NCI-H187 treated with DMSO at 0.1 percent for 48 hours (cell line): ENCODE measurements around the gene TLE5.
"Not testable (repeated sequence)": the region's sequence is repeated elsewhere in the genome, so short reads cannot be mapped to it uniquely, and the experiment has no call there.

Source experiments
- DNase-seq: peaks from one replicate; lab custom pipeline; 2025; lab: John Stamatoyannopoulos, UW

Gene TLE5

DNA sequence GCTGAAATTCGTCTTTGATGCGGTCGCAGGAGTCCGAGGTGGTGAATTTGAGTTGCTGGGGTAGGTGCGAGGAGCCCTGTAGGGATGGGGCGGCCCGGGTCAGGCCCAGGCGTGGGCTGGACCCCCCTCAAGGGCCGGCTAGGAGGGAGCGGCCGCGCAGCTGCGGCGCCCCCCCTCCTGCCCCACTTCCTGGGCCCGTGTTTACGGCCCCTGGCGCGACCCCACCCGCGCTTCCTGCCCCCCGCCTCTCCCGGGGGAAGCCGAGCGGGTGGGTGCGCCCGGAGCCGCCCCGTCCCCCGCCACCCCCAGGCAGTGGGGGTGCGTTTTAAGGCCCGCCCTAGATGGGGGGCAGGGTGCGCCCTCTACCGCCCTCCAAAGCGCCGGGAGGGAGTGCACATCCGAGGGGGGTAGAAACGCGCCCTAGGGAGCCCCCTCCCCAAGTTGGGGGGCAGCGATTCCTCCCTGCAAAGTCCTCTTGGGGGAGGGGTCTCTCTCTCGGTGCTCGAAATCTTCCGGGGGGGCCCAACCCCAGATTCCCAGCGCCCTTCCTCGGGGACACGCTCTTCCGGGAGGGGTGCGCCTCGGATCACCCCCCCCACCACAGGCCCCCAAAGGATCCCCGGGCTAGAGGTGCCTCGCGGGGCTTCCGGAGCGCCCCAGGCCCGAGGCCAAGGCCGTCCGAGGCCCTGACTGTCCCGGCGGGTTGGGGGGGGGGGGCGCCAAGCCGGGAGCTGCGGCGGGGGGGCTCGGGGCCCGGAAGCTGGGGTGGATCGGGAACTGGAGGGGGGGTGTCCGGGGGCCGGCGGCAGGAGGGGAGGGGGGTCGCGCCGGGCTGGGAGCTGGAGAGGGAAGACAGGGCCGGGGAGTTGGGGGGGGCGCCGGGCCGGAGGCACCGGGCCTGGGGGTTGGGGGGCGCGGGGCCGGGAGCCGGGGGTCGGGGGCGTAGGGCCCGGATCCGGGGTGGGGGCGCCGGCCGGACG is 823 bp downstream of the TLE5 start:
- no peak for DNase-seq

DNA sequence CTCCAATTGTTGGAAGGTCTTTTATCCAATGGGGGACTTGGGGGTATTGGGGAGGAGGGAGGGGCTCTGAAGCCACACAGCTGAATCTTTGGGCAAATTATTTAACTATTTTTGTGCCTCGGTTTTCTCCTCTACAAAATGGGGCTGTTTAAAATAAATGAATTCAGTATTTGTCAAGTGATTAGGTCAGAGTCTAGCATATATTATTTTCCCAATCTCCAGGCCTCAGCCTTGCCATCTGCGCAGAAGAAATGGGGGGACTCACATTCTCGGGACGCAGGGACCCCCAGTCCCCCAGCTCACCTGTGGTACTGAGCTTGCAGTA is 1.5 kb downstream of the TLE5 start:
- no peak for DNase-seq

DNA sequence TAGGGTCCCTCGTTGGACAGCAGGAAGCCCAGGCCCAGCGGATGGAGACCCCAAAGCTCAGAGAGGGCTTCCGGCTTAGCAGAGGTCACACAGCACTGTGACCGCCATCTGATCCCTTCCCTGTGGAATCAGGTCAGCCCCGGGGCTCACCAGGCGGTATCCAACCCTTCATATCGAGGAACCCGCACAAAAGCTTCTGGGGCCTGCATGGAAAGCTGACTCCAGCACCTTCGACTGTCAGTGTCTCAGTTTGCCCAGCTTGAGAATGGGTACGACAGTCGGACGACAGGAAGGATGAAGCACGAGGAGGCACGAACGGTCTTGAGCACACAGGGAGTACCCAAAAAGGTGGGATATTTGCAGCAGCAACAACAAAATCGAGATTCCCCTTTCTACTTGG is 2.6 kb downstream of the TLE5 start:
- no peak for DNase-seq

GRCh38 chr19:3058821-3059314 is 3.4 kb downstream of the TLE5 start:
- DNase-seq = no peak

DNA sequence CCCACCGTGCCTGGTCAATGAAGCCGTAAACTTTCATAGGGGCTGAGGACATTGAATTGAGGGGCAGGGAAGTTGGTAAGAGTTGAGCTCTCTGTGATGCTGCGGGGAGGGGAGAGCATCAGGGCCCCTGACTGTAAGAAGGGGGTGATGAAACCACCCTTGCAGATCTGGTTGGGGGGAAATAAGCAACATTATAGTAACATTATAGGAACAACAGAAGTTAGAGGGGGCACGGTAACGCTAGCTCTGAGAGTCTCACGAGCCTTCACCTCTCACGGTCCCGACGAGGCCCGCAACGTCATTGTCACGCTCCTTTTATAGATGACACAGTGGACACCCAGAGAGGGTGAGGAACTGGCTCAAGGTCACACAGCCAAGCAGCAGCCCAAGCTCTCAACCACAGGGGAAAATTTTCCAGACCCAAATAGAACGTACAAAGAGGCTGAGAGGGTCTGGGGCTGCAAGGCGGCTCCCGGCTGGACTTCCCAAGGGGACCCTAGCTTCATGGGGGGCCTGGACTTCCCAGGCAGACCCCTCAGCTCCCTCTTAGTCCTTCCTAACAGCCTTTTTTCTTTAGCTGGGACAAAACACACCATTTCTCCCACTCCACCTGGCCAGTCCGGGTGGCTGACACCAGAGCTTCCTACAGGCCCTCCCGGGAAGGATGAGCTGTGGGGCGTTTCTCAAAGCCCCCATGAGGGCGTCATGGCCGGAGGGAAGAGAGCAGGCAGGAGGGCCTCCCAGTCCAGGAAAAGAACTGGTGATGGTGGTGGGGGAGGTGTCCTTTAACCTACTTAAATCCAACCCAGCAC is 4.1 kb downstream of the TLE5 start:
- DNase-seq = no peak

DNA sequence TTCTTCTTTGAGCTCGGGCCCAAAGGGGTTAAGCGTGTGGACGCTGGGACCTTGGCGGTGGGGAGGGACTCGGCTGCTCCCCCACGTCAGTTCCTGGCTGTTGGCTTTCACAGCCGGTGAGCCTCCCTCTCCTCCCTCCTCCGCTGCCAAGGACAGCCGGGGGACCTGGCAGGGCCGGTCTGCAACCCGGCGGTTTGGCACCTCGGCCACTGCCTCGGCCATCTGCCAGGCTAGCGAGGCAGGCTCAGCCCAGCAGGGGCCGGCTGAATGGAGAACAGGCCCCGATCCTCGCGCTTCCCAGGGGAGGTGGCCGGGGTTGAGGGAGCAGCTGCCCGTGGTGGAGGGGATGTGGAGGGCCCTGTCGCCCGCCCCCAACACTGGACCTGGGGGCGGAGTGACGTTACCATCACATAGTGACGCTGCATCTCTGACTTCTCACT is 5.0 kb downstream of the TLE5 start:
- no peak for DNase-seq

DNA sequence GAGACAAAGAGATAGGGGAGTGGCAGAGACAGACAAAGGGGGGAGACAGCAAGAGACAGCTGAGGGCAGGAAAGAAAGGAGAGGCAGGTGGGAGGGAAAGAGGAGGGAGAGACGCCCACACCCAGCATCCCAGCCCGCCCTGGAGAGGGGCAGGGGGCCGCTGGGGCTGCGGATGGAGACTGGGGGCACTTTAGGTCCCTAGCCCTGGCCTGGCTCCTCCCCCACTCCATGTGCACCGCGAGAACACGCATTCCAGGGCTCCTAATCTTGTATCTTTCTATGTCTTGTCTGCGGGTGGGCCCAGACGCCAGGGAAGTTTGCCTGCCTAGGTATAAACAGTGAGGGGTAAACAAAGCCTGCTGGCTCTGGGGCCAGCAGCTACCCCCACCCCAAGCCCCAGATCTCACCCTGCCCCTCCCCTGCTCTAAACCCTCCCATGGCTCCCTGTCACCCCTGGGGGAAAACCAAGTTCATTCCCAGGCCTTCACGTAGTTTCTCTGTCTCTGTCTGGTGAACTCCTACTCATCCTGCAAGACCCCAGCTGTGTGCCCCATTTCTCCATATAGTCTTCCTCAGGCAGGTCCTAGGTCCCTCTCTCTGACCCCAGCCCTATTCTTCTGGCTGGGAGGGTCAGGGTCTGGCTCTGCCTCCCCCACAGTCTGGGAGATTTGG is 5.7 kb downstream of the TLE5 start:
- DNase-seq = no peak

DNA sequence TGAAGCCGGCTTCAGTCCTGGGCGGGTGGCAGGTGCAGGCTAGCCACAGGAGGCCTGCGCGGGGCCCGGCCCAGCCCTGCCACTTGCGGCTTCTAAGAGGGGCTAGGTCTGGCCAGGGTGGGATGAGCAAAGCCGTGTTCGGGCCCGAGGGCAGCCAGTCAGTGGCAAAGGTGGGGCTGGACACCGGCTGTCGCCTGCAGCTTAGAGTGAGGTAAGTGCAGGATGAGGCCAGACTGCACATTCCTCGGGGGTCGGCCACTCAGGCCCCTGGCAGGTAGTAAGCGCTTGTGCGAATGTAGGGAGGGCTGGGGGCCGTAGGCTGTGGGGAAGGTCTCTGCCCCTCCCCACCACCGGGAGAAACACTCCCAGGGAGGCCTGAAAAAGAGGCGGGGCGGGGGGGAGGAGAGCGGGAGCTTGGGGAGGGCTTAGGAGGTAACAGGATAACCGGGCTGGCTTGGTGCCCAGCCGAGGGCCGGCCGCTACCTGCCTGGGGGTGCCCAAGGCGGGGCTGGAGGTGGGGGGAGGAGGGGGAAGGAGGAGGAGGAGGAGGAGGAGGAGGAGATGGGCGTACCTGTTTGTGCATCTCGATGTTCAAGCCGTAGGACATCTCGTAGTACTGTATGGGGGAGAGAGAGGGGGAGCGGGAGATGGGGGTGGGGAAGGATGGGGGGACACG is 6.4 kb downstream of the TLE5 start:
- peak; percentile 87 for DNase-seq

DNA sequence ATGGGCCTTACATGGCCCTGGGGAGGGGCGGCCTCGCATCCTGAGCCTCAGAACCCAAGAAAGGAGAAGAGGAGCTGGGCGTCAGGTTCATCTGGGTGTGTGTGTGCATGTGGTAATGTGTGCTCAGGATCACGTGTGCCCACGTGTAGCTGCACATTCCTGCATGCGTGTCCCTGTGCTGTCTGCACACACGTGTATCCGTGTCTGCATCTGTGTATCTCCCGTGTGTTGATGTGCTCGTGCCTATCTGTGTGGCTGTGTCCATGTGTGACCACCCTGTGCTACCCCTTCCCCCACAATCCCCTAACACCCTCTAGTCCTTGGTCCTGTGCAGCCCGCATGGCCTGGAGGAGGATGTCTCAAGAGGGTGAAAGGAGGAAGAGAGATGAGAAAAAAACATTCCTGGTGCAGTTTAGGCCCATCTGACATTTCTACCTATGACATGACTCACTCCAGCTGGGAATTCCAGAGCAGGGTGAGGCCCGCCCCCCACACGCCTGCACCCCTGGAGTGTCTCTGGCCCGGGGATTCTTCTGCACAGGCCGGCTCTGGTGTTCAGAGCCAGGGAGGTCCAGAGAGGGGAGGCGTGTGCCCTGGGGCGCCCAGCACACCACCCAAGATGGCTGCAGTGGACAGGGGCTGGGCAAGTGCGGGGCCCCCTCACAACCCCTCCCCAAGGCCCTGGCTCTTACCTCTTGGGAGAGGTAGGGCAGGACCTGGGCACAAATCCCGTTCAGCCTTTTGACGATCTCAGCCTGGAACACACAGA is 7.1 kb downstream of the TLE5 start:
- DNase-seq = no peak

DNA sequence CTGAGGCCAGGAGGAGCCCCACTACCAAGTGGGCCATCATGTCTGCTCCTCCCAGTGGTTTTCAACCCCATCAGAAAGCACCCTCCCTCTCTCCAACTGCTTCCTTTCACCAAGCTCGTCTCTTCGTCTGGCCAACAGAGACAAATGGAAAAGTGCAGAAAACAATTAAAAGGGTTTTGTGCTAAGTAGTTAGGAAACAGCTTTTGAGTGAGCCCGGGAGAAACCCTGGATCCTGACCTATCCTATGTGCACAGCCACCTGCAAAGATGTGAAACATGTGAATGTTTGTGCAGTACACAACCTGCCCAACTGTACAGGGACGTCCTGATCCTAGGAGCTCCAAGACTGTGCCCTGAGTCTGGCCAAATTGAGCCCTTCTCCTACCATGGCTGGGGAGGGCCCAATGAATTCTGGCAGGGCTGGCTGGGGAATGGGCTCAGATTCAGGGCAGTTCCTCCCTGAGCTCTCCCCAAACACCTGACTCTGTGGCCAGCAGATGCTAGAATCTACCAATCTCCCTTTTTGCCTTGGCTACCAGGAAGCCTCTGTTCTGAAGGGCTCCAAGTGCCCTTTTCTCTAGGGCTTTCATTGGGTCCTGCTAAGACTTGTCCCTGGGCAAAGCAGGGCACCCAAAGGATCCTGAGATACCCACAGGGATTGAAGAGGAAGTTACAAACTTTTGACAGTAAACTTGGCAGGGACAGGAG is 7.9 kb downstream of the TLE5 start:
- DNase-seq = no peak

DNA sequence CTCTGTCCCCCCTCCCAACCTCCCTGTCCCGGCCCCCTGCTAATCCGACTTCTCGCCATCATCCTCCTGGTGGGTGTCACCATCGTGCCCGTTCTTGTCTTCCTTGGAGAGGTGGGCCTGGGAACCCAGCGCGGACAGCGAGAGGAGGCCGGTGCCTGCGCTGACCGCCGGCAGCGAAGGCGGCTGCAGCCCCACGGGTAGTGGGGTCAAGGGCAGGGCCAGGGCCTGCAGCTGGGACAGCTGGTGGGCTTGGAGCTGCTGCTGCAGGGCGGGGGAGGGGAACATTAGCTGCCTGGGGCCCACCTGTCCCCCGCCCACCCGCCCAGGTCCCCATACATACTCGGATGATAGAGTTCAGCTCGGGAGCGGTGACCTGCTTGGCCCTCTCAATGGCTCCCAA is 8.5 kb downstream of the TLE5 start:
- no peak for DNase-seq

DNA sequence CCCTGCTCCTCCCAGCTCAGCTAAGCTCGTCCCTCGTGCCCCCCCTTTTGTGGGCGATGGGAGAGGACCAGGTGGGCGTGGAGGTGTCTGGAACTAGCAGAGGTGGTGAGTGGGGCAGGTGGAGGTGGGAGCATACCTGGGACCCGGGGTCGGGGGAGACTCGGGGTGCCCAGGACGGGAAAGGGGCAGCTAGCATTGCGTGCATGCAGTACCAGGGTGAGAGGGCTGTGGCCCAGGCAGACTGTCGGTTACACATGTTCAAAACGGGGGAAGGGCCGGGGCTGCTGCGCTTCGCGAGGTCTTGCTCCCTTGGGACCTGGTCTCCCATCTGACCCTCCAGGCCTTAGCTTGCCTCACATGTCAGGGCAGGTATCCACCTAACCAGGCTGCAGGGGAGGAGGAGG is 9.1 kb downstream of the TLE5 start:
- DNase-seq = no peak

DNA sequence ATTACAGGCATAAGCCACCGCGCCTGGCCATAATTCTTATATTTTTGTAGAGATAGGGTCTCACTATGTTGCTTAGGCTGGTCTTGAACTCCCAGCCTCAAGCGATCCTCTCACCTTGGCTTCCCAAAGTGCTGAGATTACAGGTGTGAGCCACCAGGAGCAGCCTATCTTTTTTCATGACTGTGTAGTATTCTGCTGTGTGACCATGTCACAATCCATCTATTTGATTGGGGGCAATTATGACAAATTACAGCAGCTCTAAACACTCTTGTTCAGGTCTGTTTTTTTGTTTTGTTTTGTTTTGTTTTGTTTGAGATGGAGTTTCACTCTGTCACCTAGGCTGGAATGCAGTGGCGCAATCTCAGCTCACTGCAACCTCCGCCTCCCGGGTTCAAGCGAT is 12.3 kb downstream of the TLE5 start:
- not testable (repeated sequence) for DNase-seq

- no peak for DNase-seq
Measured at GRCh38 chr19:3049089-3049488, 13.2 kb downstream of the TLE5 start.

- DNase-seq = no peak
Measured at GRCh38 chr19:3048190-3048533, 14.1 kb downstream of the TLE5 start.

DNA sequence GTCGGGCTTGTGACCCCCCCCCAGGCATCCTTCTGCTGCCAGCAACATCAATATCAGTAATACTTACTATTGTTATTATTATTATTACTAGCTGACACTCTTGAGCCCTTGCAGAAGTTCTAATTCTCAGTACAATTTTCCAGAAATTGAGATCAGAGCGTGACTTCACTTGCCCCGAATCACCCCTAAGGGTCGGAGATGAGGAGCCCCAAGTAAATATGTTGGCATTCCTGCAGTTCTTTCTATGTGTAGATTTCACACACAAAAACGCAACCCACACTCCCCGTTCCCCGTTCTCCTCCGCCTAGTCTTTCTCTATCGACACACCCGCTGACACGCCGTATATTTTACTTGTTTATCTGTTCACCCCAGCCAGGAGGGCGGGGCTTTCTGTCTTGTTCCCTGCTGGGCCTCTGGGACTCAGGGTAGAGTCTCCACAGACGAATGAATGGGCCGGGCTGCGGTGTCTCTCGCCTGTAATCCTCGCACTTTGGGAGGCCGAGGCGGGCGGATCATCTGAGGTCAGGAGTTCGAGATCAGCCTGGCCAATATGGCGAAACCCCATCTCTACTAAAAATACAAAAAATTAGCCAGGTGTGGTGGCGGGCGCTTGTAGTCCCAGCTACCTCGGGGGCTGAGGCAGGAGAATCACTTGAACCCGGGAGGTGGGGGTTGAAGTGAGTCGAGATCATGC is 14.7 kb downstream of the TLE5 start:
- peak; percentile 85 for DNase-seq

GRCh38 chr19:3046698-3047495 is 15.4 kb downstream of the TLE5 start:
- DNase-seq = peak; percentile 72

GRCh38 chr19:3045885-3046697 is 16.2 kb downstream of the TLE5 start:
- no peak for DNase-seq
